Smooth muscle cell of the pulmonary artery (primary cell): ENCODE measurements around the gene PRAC2. TPM values are rescaled to one million over a fixed set of nuclear protein-coding genes. Genes with fewer than 3 reads are reported as not detected.

Experiments used
- total RNA-seq: library from RNA; depleted of rRNA; stranded (reverse); fragments of >200 nt; gene quantifications from 2 replicates; pipeline ENCODE4 v1.2.3, GENCODE V29; 2014

Gene PRAC2
- total RNA-seq, result not detected in 2 replicates

GRCh38 chr17:48722915-48723422 is at the start of gene PRAC2:
Gene PRAC2 (plus strand): TSS chr17:48723185. CDS start chr17:48724411, 1,226 bp downstream.

GRCh38 chr17:48722201-48722907 is 631 bp upstream of the PRAC2 start, which contains the start of gene PRAC1:
Gene PRAC1 (minus strand): TSS chr17:48722518. CDS start chr17:48722392, 126 bp downstream.

GRCh38 chr17:48728232-48729231 is 5.5 kb downstream of the PRAC2 start, which contains the start of gene HOXB13:
Gene HOXB13 (minus strand): TSS chr17:48728750. CDS start chr17:48728593, 157 bp downstream.

Other genes starting within 250 kb of the PRAC2 start
- not detected in 2 replicates for gene HOXB1, start 192.2 kb upstream of the PRAC2 start, total RNA-seq
- gene HOXB2, start 178.1 kb upstream of the PRAC2 start, total RNA-seq, result 7.5 and 12.0 TPM in 2 replicates
- 3.1 and 4.6 TPM in 2 replicates for gene HOXB4, start 144.8 kb upstream of the PRAC2 start, total RNA-seq
- 8.4 and 11.1 TPM in 2 replicates for gene HOXB3, start 132.9 kb upstream of the PRAC2 start, total RNA-seq
- 0.20 and 0.50 TPM in 2 replicates for gene HOXB5, start 129.4 kb upstream of the PRAC2 start, total RNA-seq
- gene HOXB6, start 118.2 kb upstream of the PRAC2 start, total RNA-seq, result 2.3 and 3.0 TPM in 2 replicates
- 1.6 and 1.8 TPM in 2 replicates for gene HOXB7, start 112.2 kb upstream of the PRAC2 start, total RNA-seq
- 0.10 TPM in 1 of 2 replicates, not detected in the other for gene HOXB8, start 107.9 kb upstream of the PRAC2 start, total RNA-seq
- gene HOXB9, start 96.8 kb upstream of the PRAC2 start, total RNA-seq, result not detected in 2 replicates
- not detected in 2 replicates for gene PRAC1, start 667 bp upstream of the PRAC2 start, total RNA-seq
- gene HOXB13, start 5.6 kb downstream of the PRAC2 start, total RNA-seq, result not detected in 2 replicates
- under 0.01 TPM in 1 of 2 replicates, not detected in the other for gene TTLL6, start 94.0 kb downstream of the PRAC2 start, total RNA-seq
- gene CALCOCO2, start 107.8 kb downstream of the PRAC2 start, total RNA-seq, result 47.5 and 49.1 TPM in 2 replicates
- gene ATP5MC1, start 169.6 kb downstream of the PRAC2 start, total RNA-seq, result 24.4 and 24.6 TPM in 2 replicates
- 68.0 and 75.0 TPM in 2 replicates for gene UBE2Z, start 185.2 kb downstream of the PRAC2 start, total RNA-seq
- gene SNF8, start 221.7 kb downstream of the PRAC2 start, total RNA-seq, result 71.8 and 76.1 TPM in 2 replicates
- not detected in 2 replicates for gene GIP, start 245.4 kb downstream of the PRAC2 start, total RNA-seq